Mesenchymal stem cell (in vitro differentiated cells and primary cell): Measurements from ENCODE around the gene TPRA1.
A peak's percentile ranks its signal among the peaks of the same experiment; 100 is the strongest.

ENCODE experiments used
- DNase-seq: peaks from one replicate; pipeline ENCODE4 v3.0.0-alpha.2; 2013
- H2AFZ ChIP-seq: one replicate; pipeline ENCODE4 v1.6.1; 2013; ENCODE audit warnings: low read depth, mild to moderate bottlenecking, control low read depth, inconsistent platforms, low read length, moderate library complexity
- H2AK5ac ChIP-seq: 2 replicates; pipeline ENCODE4 v1.6.1; 2013; ENCODE audit warnings: low read length, moderate library complexity, mild to moderate bottlenecking, inconsistent platforms; ENCODE audit not compliant: severe bottlenecking
- H2BK120ac ChIP-seq: one replicate; pipeline ENCODE4 v1.6.1; 2013; ENCODE audit warnings: low read depth, mild to moderate bottlenecking, inconsistent platforms, low read length, moderate library complexity
- H2BK12ac ChIP-seq, 2 experiments: one replicate each; pipeline ENCODE4 v1.6.1; 2013; ENCODE audit warnings: inconsistent platforms in 2 of 2, low read length in 2 of 2, mild to moderate bottlenecking in 2 of 2, moderate library complexity in 2 of 2, control low read depth in 1 of 2
- H2BK15ac ChIP-seq: one replicate; pipeline ENCODE4 v1.6.1; 2013; ENCODE audit warnings: mild to moderate bottlenecking, low read depth, inconsistent platforms; ENCODE audit not compliant: poor library complexity, severe bottlenecking
- H2BK5ac ChIP-seq: 2 replicates; pipeline ENCODE4 v1.6.1; 2013; ENCODE audit warnings: low read depth, mild to moderate bottlenecking, low read length, control low read depth, inconsistent platforms; ENCODE audit not compliant: poor library complexity, severe bottlenecking
- H3K14ac ChIP-seq, 2 experiments: one replicate each; pipeline ENCODE4 v1.6.1; 2013; ENCODE audit warnings: inconsistent platforms in 2 of 2, low read length in 2 of 2, control low read depth in 1 of 2, mild to moderate bottlenecking in 1 of 2, moderate library complexity in 1 of 2
- H3K18ac ChIP-seq, 2 experiments: one replicate each; pipeline ENCODE4 v1.6.1; 2013; ENCODE audit warnings: inconsistent platforms in 2 of 2, low read length in 2 of 2, control low read depth in 1 of 2, low read depth in 1 of 2, mild to moderate bottlenecking in 1 of 2
- H3K23ac ChIP-seq, 2 experiments: one replicate each; pipeline ENCODE4 v1.6.1; 2013; ENCODE audit warnings: inconsistent platforms in 2 of 2, low read length in 2 of 2, mild to moderate bottlenecking in 2 of 2, moderate library complexity in 2 of 2, control low read depth in 1 of 2
- H3K27ac ChIP-seq: 2 replicates; pipeline ENCODE4 v1.5.1; 2013; ENCODE audit warnings: mild to moderate bottlenecking, moderate library complexity, low read length, control low read depth, inconsistent platforms; ENCODE audit not compliant: poor library complexity, severe bottlenecking
- H3K27me3 ChIP-seq, 2 experiments: 2 replicates each; pipeline versions ENCODE4 v1.6.1 to v1.7.0; 2013; ENCODE audit warnings: low read length in 2 of 2, mild to moderate bottlenecking in 2 of 2, moderate library complexity in 2 of 2, control low read depth in 1 of 2, inconsistent platforms in 1 of 2; ENCODE audit not compliant: control insufficient read depth in 1 of 2, insufficient read depth in 1 of 2
- H3K36me3 ChIP-seq, 2 experiments: 2 replicates each; pipeline versions ENCODE4 v1.6.1 to v1.7.0; 2013; ENCODE audit warnings: low read length in 2 of 2, control low read depth in 1 of 2, inconsistent platforms in 1 of 2, low read depth in 1 of 2, mild to moderate bottlenecking in 1 of 2; ENCODE audit not compliant: insufficient read depth in 2 of 2, control insufficient read depth in 1 of 2
- H3K4ac ChIP-seq, 2 experiments: one replicate each; pipeline ENCODE4 v1.6.1; 2013; ENCODE audit warnings: inconsistent platforms in 2 of 2, low read length in 2 of 2, mild to moderate bottlenecking in 2 of 2, moderate library complexity in 2 of 2, control low read depth in 1 of 2, low read depth in 1 of 2
- H3K4me1 ChIP-seq: 2 replicates; pipeline ENCODE4 v1.6.1; 2013; ENCODE audit warnings: low read depth, low read length, control low read depth; ENCODE audit not compliant: control insufficient read depth, insufficient read depth
- H3K4me2 ChIP-seq: 2 replicates; pipeline ENCODE4 v1.6.1; 2013; ENCODE audit warnings: low read length, mild to moderate bottlenecking, inconsistent platforms; ENCODE audit not compliant: poor library complexity, severe bottlenecking
- H3K4me3 ChIP-seq, 2 experiments: 2 replicates each; pipeline versions ENCODE4 v1.5.1 to v1.7.0; 2013; ENCODE audit warnings: low read length in 2 of 2, mild to moderate bottlenecking in 2 of 2, control low read depth in 1 of 2, low read depth in 1 of 2; ENCODE audit not compliant: insufficient read depth in 1 of 2
- H3K79me1 ChIP-seq: replicated peaks from 2 replicates; pipeline ENCODE4 v1.6.1; 2013; ENCODE audit warnings: mild to moderate bottlenecking, control low read depth, low read length, inconsistent platforms; ENCODE audit not compliant: poor library complexity, severe bottlenecking
- H3K9ac ChIP-seq: 2 replicates; pipeline ENCODE4 v1.7.0; 2013; ENCODE audit warnings: mild to moderate bottlenecking, low read length, moderate library complexity
- H3K9me3 ChIP-seq: 2 replicates; pipeline ENCODE4 v1.7.0; 2013; ENCODE audit warnings: mild to moderate bottlenecking, low read length; ENCODE audit not compliant: control insufficient read depth
- H4K8ac ChIP-seq: one replicate; pipeline ENCODE4 v1.6.1; 2013; ENCODE audit warnings: inconsistent platforms, mild to moderate bottlenecking, low read length, moderate library complexity
- H4K91ac ChIP-seq: one replicate; pipeline ENCODE4 v1.6.1; 2013; ENCODE audit warnings: mild to moderate bottlenecking, low read length, inconsistent platforms
- WGBS: methylation state at CpG from one replicate; pipeline ENCODE4 v1.1.7; 2013; ENCODE audit warnings: mixed read lengths; 5-methylcytosine and 5-hydroxymethylcytosine counted together

Gene TPRA1

GRCh38 chr3:127637546-127637945, 47.0 kb upstream of the TPRA1 start:
- peak overlapping the region in 1 of 2 experiments; percentile 65 for H3K14ac ChIP-seq
- H3K79me1 ChIP-seq: no peaks in the 10 kb centered on the region
- H3K23ac ChIP-seq: no peak overlapping the region
- H4K8ac ChIP-seq: no peak overlapping the region
- peaks cover 0 to 17% of the 10 kb centered on the region in 2 experiments for H3K27me3 ChIP-seq
- H3K4me2 ChIP-seq: no peak overlapping the region
- no peak overlapping the region for H2BK12ac ChIP-seq
- H2AFZ ChIP-seq: no peak overlapping the region
- no peak overlapping the region for H2AK5ac ChIP-seq
- no peaks in the 10 kb centered on the region for H3K9me3 ChIP-seq
- H4K91ac ChIP-seq: no peak overlapping the region
- H3K4me3 ChIP-seq: no peak overlapping the region
- H3K4me1 ChIP-seq: peaks cover 12% of the 10 kb centered on the region
- no peak overlapping the region for H2BK5ac ChIP-seq
- no peak overlapping the region for H3K18ac ChIP-seq
- H3K27ac ChIP-seq: no peak overlapping the region
- no peaks in the 10 kb centered on the region for H3K36me3 ChIP-seq
- peak; percentile 3 for DNase-seq
- H3K9ac ChIP-seq: no peak overlapping the region
- H2BK120ac ChIP-seq: no peak overlapping the region
- no peak overlapping the region for H2BK15ac ChIP-seq
- H3K4ac ChIP-seq: no peak overlapping the region
- 56% methylated on average over 3 of the region's 3 CpGs for WGBS

- Histone ChIP-seq H3K23ac (no peak overlapping the region), H2AK5ac (no peak overlapping the region), H2AFZ (no peak overlapping the region), H3K36me3 (no peaks in the 10 kb centered on the region), H3K27ac (no peak overlapping the region), H3K4me2 (no peak overlapping the region), H2BK120ac (no peak overlapping the region), H3K14ac (no peak overlapping the region), H3K9ac (no peak overlapping the region), H3K18ac (no peak overlapping the region), H2BK12ac (no peak overlapping the region), H3K79me1 (no peaks in the 10 kb centered on the region), H3K9me3 (no peaks in the 10 kb centered on the region), H2BK5ac (no peak overlapping the region), H2BK15ac (no peak overlapping the region), H3K4ac (no peak overlapping the region), H3K4me1 (peaks cover 13% of the 10 kb centered on the region), H4K91ac (no peak overlapping the region), H4K8ac (no peak overlapping the region), H3K4me3 (no peak overlapping the region), H3K27me3 (peaks cover 17 to 43% of the 10 kb centered on the region in 2 experiments)
- DNase-seq: no peak
- 83% methylated on average over 9 of the region's 12 CpGs for WGBS
Measured at GRCh38 chr3:127634653-127635052, 44.1 kb upstream of the TPRA1 start.

DNA sequence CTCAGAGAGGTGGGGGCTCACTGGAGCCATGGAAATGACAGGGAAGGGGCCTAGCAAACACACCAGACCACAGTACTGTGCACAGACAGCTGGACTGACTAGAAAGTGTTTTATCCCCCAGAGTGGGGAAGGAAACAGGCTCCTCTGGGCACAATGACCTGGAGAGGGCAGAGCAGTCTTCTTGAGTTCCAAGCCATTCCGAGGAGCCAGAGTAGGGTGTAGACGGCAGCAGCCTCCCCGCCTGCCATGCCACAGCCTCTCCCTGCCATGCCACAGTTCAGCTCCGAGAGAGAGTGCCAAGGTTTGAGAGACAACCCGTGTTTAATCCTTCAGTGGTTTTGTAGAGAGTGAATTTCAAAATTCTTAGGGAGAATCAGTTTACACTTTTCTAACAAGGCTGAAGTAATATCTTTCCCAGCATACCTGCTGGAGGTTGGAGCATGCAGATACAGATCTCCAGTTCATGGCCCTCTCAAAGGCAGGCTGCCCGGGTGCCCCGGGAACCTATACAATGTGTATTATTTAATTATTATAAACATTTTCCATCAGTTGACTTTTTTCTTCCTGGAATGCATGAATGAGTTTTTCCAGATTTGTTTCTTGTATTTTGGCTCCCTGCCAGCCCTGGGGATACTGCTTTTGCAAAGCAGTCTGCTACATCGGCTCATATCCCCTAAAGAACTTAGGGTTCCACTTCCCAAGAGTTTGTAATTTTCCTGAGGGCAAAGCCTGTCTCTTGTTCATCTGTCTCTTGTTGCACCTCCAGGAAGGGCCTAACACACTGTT, 41.7 kb upstream of the TPRA1 start:
- Histone ChIP-seq H3K27me3 (peaks cover 26 to 60% of the 10 kb centered on the region in 2 experiments), H3K9me3 (no peaks in the 10 kb centered on the region), H3K79me1 (no peaks in the 10 kb centered on the region), H3K14ac (no peak overlapping the region), H2BK5ac (no peak overlapping the region), H2AK5ac (no peak overlapping the region), H3K4me3 (no peak overlapping the region), H4K91ac (no peak overlapping the region), H2BK15ac (no peak overlapping the region), H3K4me1 (peaks cover 13% of the 10 kb centered on the region), H3K23ac (no peak overlapping the region), H3K36me3 (no peaks in the 10 kb centered on the region), H2AFZ (no peak overlapping the region), H4K8ac (no peak overlapping the region), H3K27ac (no peak overlapping the region), H3K9ac (no peak overlapping the region), H3K4me2 (no peak overlapping the region), H3K18ac (no peak overlapping the region), H2BK120ac (no peak overlapping the region), H2BK12ac (no peak overlapping the region), H3K4ac (no peak overlapping the region)
- WGBS: 86% methylated on average over 5 of the region's 8 CpGs
- DNase-seq: no peak

- no peak overlapping the region for H3K9ac ChIP-seq
- H3K4me2 ChIP-seq: no peak overlapping the region
- no peak overlapping the region for H3K27ac ChIP-seq
- no peak overlapping the region for H2BK12ac ChIP-seq
- H2AK5ac ChIP-seq: no peak overlapping the region
- no peaks in the 10 kb centered on the region for H3K36me3 ChIP-seq
- H4K8ac ChIP-seq: no peak overlapping the region
- H3K27me3 ChIP-seq: peaks cover 31 to 69% of the 10 kb centered on the region in 2 experiments
- no peaks in the 10 kb centered on the region for H3K79me1 ChIP-seq
- no peaks in the 10 kb centered on the region for H3K9me3 ChIP-seq
- H2AFZ ChIP-seq: no peak overlapping the region
- H3K4ac ChIP-seq: no peak overlapping the region
- WGBS: 89% methylated on average over 10 of the region's 12 CpGs
- H2BK120ac ChIP-seq: no peak overlapping the region
- no peak overlapping the region for H2BK15ac ChIP-seq
- no peak for DNase-seq
- H3K23ac ChIP-seq: no peak overlapping the region
- no peak overlapping the region for H2BK5ac ChIP-seq
- H3K18ac ChIP-seq: no peak overlapping the region
- no peak overlapping the region for H3K14ac ChIP-seq
- no peak overlapping the region for H4K91ac ChIP-seq
- peaks cover 13% of the 10 kb centered on the region for H3K4me1 ChIP-seq
- no peak overlapping the region for H3K4me3 ChIP-seq
Measured at GRCh38 chr3:127630811-127631714, 40.5 kb upstream of the TPRA1 start.
